IMR-90 (cell line): ENCODE measurements around the gene AOPEP. TPM values are rescaled to one million over a fixed set of nuclear protein-coding genes. Genes with fewer than 3 reads are reported as not detected.

Experiments
- ATAC-seq: fragments of 200-7000 bp; cut with Tn5 transposase; 2 replicates; pipeline ENCODE4 v1.9.1; 2020; ENCODE audit warnings: low read depth, mild to moderate bottlenecking, moderate library complexity
- BruUV-seq: library from RNA; stranded (reverse); fragments of 400-500 nt; replicated peaks from 2 replicates; lab custom pipeline; 2021; lab: Mats Ljungman, UMichigan
- CTCF ChIA-PET: fragments of 300-600 bp; formaldehyde crosslinking; extraction: SDS; loops from one replicate; lab custom pipeline; 2021; ENCODE audit warnings: antibody characterized with exemption; lab: Yijun Ruan, JAX
- POLR2A ChIA-PET: fragments of 300-600 bp; sonication (Branson Sonifier 250); formaldehyde crosslinking; loops from one replicate; lab custom pipeline; 2022; ENCODE audit warnings: antibody characterized with exemption; ENCODE audit not compliant: unreplicated experiment; lab: Charles Lee
- DNase-seq: peaks from one replicate; pipeline ENCODE4 v3.0.0; 2013
- H2AFZ ChIP-seq: replicated peaks from 2 replicates; pipeline ENCODE3; 2013; ENCODE audit warnings: low read length, mild to moderate bottlenecking; ENCODE audit not compliant: poor library complexity
- H2AK5ac ChIP-seq: 2 replicates; pipeline ENCODE4 v1.6.1; 2013; ENCODE audit warnings: low read depth, low read length, inconsistent platforms
- H2AK9ac ChIP-seq: replicated peaks from 2 replicates; pipeline ENCODE3; 2013; ENCODE audit warnings: mild to moderate bottlenecking, low read depth, low read length, moderate library complexity; ENCODE audit not compliant: poor library complexity
- H2BK120ac ChIP-seq: 2 replicates; pipeline ENCODE4 v1.6.1; 2013; ENCODE audit warnings: low read depth, low read length, inconsistent platforms
- H2BK15ac ChIP-seq: 3 replicates; pipeline ENCODE4 v1.6.1; 2013; ENCODE audit warnings: low read depth, low read length, inconsistent platforms
- H2BK20ac ChIP-seq: 2 replicates; pipeline ENCODE4 v1.6.1; 2013; ENCODE audit warnings: low read depth, mild to moderate bottlenecking, inconsistent platforms, low read length, moderate library complexity
- H2BK5ac ChIP-seq: 2 replicates; pipeline ENCODE4 v1.6.1; 2013; ENCODE audit warnings: mild to moderate bottlenecking, low read depth, low read length, inconsistent platforms; ENCODE audit not compliant: poor library complexity, severe bottlenecking
- H3K14ac ChIP-seq: replicated peaks from 2 replicates; pipeline ENCODE4 v1.6.1; 2013; ENCODE audit warnings: low read depth, low read length, inconsistent platforms
- H3K18ac ChIP-seq: 2 replicates; pipeline ENCODE4 v1.6.1; 2013; ENCODE audit warnings: low read depth, low read length, control low read depth
- H3K23ac ChIP-seq: 2 replicates; pipeline ENCODE4 v1.6.1; 2013; ENCODE audit warnings: low read depth, low read length, inconsistent platforms
- H3K27ac ChIP-seq: 2 replicates; pipeline ENCODE4 v1.5.1; 2013; ENCODE audit warnings: mild to moderate bottlenecking, control low read depth, low read length; ENCODE audit not compliant: insufficient read depth
- H3K27me3 ChIP-seq: 2 replicates; pipeline ENCODE4 v1.6.1; 2013; ENCODE audit warnings: low read length; ENCODE audit not compliant: control insufficient read depth, insufficient read depth
- H3K36me3 ChIP-seq: 2 replicates; pipeline ENCODE4 v1.6.1; 2013; ENCODE audit warnings: low read length, mixed read lengths; ENCODE audit not compliant: control insufficient read depth, insufficient read depth
- H3K4ac ChIP-seq: 2 replicates; pipeline ENCODE4 v1.6.1; 2013; ENCODE audit warnings: low read depth, low read length, inconsistent platforms
- H3K4me1 ChIP-seq: 2 replicates; pipeline ENCODE4 v1.6.1; 2013; ENCODE audit warnings: low read length, mixed read lengths; ENCODE audit not compliant: control insufficient read depth, insufficient read depth
- H3K4me2 ChIP-seq: 2 replicates; pipeline ENCODE4 v1.6.1; 2013; ENCODE audit warnings: low read depth, mild to moderate bottlenecking, control low read depth, low read length, moderate library complexity
- H3K4me3 ChIP-seq: 2 replicates; pipeline ENCODE4 v1.5.1; 2013; ENCODE audit warnings: low read depth, mild to moderate bottlenecking, control low read depth, low read length, moderate library complexity; ENCODE audit not compliant: insufficient read depth
- H3K56ac ChIP-seq: 2 replicates; pipeline ENCODE4 v1.6.1; 2013; ENCODE audit warnings: low read length, inconsistent platforms; ENCODE audit not compliant: insufficient read depth; ENCODE audit errors: extremely low read depth
- H3K79me1 ChIP-seq, 2 experiments: 2 replicates each; pipeline ENCODE4 v1.6.1; 2013; ENCODE audit warnings: low read length in 2 of 2, inconsistent platforms in 1 of 2, low read depth in 1 of 2
- H3K9ac ChIP-seq: 2 replicates; pipeline ENCODE4 v1.6.1; 2013; ENCODE audit warnings: low read depth, low read length, control low read depth
- H3K9me1 ChIP-seq: 2 replicates; pipeline ENCODE4 v1.6.1; 2013; ENCODE audit warnings: low read length, inconsistent platforms; ENCODE audit not compliant: insufficient read depth
- H3K9me3 ChIP-seq: 2 replicates; pipeline ENCODE4 v1.6.1; 2013; ENCODE audit warnings: low read length; ENCODE audit not compliant: control insufficient read depth, insufficient read depth
- H4K20me1 ChIP-seq: 2 replicates; pipeline ENCODE4 v1.6.1; 2013; ENCODE audit warnings: low read length, inconsistent platforms; ENCODE audit not compliant: insufficient read depth
- H4K5ac ChIP-seq: 2 replicates; pipeline ENCODE4 v1.6.1; 2013; ENCODE audit warnings: mild to moderate bottlenecking, low read depth, low read length, control low read depth
- H4K8ac ChIP-seq, 2 experiments: 2 replicates each; pipeline ENCODE4 v1.6.1; 2013; ENCODE audit warnings: low read depth in 2 of 2, low read length in 2 of 2, control low read depth in 1 of 2, inconsistent platforms in 1 of 2
- H4K91ac ChIP-seq: 2 replicates; pipeline ENCODE4 v1.6.1; 2013; ENCODE audit warnings: low read depth, low read length, inconsistent platforms; ENCODE audit not compliant: insufficient read depth
- BHLHE40 ChIP-seq: fragments of 150-350 bp; IDR thresholded peaks from 2 replicates; pipeline ENCODE4 v1.6.1; 2016; ENCODE audit warnings: mild to moderate bottlenecking, low read depth, low read length
- CEBPB ChIP-seq: IDR thresholded peaks from 2 replicates; pipeline ENCODE4 v1.6.1; 2012; ENCODE audit warnings: low read depth, low read length, improper control_type of control experiment
- MXI1 ChIP-seq: IDR thresholded peaks from 2 replicates; pipeline ENCODE4 v1.6.1; 2012; ENCODE audit warnings: low read depth, mild to moderate bottlenecking, low read length, moderate library complexity, borderline replicate concordance
- NFE2L2 ChIP-seq: fragments of 150-350 bp; IDR thresholded peaks from 2 replicates; pipeline ENCODE4 v1.6.1; 2016; ENCODE audit warnings: low read depth, mild to moderate bottlenecking, low read length
- POLR2A ChIP-seq: IDR thresholded peaks from 2 replicates; pipeline ENCODE4 v1.6.1; 2012; ENCODE audit warnings: mild to moderate bottlenecking, low read depth, low read length
- RFX5 ChIP-seq: IDR thresholded peaks from 2 replicates; pipeline ENCODE4 v1.8.0; 2012; ENCODE audit warnings: low read depth, mild to moderate bottlenecking, low read length, moderate library complexity
- WGBS, 2 experiments: methylation state at CpG; one replicate each; pipeline versions ENCODE4 v1.1.5 to v1.1.7; 2013; ENCODE audit warnings: missing lambda C conversion rate in 2 of 2; ENCODE audit not compliant: insufficient read length in 1 of 2; ENCODE audit errors: extremely low coverage in 2 of 2; 5-methylcytosine and 5-hydroxymethylcytosine counted together
- dilution Hi-C: fragments of 300-500 bp; cut with HindIII; formaldehyde crosslinking; loops from one replicate; pipeline ENCODE4 v1.14.3; 2018; ENCODE audit warnings: low sequenced_read_pairs; ENCODE audit not compliant: unreplicated experiment
- in situ Hi-C: fragments of 300-500 bp; cut with MboI; formaldehyde crosslinking; loops from 3 replicates; pipeline ENCODE4 v1.14.3; 2019; ENCODE audit warnings: low sequenced_read_pairs, inconsistent platforms, mixed read lengths
- intact Hi-C: fragments of 100-400 bp; cut with micrococcal nuclease; formaldehyde crosslinking; loops from 2 replicates; pipeline ENCODE4 v1.10.0; 2022
- polyA plus RNA-seq, 3 experiments: library from polyadenylated mRNA; depleted of rRNA; stranded (reverse); fragments of >200 nt; gene quantifications; 2 replicates each; pipeline ENCODE4 v1.2.3, GENCODE V29; 2012; ENCODE audit warnings: low replicate concordance in 1 of 3
- total RNA-seq: library from RNA; depleted of rRNA; stranded (reverse); fragments of >200 nt; gene quantifications from 2 replicates; pipeline ENCODE4 v1.2.3, GENCODE V29; 2012

AOPEP gene
- total and polyA plus RNA-seq, 2 of the 4 experiments (the other 2 are of a cell fraction) = 34.9 to 38.7 TPM

- no peak overlapping the region for H2BK15ac ChIP-seq
- no TSS peak for BruUV-seq
- in situ Hi-C loops (loop anchor here (10.0 kb wide), 1 partner anchor 245 kb away; no protein-coding TSS in a partner anchor), dilution Hi-C loops (no loop called here), intact Hi-C loops (loop anchor here (5.0 kb wide), 1 partner anchor 293 kb away; no protein-coding TSS in a partner anchor)
- H2AK9ac ChIP-seq = no peak overlapping the region
- H3K4me2 ChIP-seq = no peak overlapping the region
- H2AK5ac ChIP-seq = no peak overlapping the region
- no peak overlapping the region for H2AFZ ChIP-seq
- H4K5ac ChIP-seq = no peak overlapping the region
- H3K27me3 ChIP-seq = no peaks in the 10 kb centered on the region
- peaks cover 8% of the 10 kb centered on the region for H3K4me1 ChIP-seq
- H3K18ac ChIP-seq = no peak overlapping the region
- POLR2A ChIA-PET = no interaction called here
- H2BK20ac ChIP-seq = no peak overlapping the region
- no peak overlapping the region for H3K4me3 ChIP-seq
- H3K79me1 ChIP-seq = peaks cover 0 to 19% of the 10 kb centered on the region in 2 experiments; a peak in 2 of 4 replicates
- no peaks in the 10 kb centered on the region for H3K36me3 ChIP-seq
- CTCF ChIA-PET = no interaction called here
- no peak overlapping the region for H3K14ac ChIP-seq
- peaks cover 6% of the 10 kb centered on the region for H3K9me1 ChIP-seq
- no peak overlapping the region for H3K23ac ChIP-seq
- ATAC-seq = no peak
- TF ChIP-seq NFE2L2 (no peak), RFX5 (no peak), CEBPB (no peak), MXI1 (no peak), POLR2A (no peak), BHLHE40 (no peak)
- WGBS, 2 experiments = 50% methylated on average over 1 of the region's 4 CpGs; no CpG with 5 or more reads in 1 of the 2 experiments
- no peak overlapping the region for H3K56ac ChIP-seq
- no peak overlapping the region for H3K27ac ChIP-seq
- no peak overlapping the region for H3K9ac ChIP-seq
- H3K9me3 ChIP-seq = no peaks in the 10 kb centered on the region
- H4K8ac ChIP-seq = no peak overlapping the region
- H4K20me1 ChIP-seq = no peaks in the 10 kb centered on the region
- H4K91ac ChIP-seq = no peak overlapping the region
- H2BK5ac ChIP-seq = no peak overlapping the region
- H2BK120ac ChIP-seq = no peak overlapping the region
- no peak for DNase-seq
- H3K4ac ChIP-seq = no peak overlapping the region
Observed at GRCh38 chr9:94779693-94780290, 53.3 kb downstream of the AOPEP start.
